ENCODE data around the gene FBXW10B.
"Not testable (repeated sequence)": the region's sequence is repeated elsewhere in the genome, so short reads cannot be mapped to it uniquely, and the experiment has no call there.

Gene FBXW10B

DNA sequence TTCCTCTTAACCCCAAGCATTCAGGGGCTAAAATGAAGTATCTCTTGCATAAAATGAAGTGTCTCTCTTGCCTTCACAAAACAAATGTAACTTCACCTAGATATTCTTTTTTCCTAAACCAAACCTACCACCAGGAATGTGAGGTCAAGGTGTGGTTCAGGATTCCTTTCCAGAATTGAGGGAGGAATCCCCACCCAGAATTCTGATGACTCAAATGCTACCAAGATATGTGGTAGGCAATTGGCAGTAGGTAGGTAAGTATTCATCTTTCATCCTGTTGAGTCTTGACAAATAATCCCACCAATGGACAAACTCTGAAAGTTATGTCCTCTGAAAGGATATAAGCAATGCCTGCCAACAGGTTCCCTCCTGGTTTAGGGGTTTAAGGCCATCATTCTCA, 38.4 kb upstream of the FBXW10B start:
- H3K4me3 ChIP-seq (ENCODE audit: low read depth, low read length) = no peak overlapping the region
- TF ChIP-seq, protein P1, sequence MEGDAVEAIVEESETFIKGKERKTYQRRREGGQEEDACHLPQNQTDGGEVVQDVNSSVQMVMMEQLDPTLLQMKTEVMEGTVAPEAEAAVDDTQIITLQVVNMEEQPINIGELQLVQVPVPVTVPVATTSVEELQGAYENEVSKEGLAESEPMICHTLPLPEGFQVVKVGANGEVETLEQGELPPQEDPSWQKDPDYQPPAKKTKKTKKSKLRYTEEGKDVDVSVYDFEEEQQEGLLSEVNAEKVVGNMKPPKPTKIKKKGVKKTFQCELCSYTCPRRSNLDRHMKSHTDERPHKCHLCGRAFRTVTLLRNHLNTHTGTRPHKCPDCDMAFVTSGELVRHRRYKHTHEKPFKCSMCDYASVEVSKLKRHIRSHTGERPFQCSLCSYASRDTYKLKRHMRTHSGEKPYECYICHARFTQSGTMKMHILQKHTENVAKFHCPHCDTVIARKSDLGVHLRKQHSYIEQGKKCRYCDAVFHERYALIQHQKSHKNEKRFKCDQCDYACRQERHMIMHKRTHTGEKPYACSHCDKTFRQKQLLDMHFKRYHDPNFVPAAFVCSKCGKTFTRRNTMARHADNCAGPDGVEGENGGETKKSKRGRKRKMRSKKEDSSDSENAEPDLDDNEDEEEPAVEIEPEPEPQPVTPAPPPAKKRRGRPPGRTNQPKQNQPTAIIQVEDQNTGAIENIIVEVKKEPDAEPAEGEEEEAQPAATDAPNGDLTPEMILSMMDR (IDR thresholded peaks at IDR 0.05; ENCODE audit: low read depth, low read length) = no peak

DNA sequence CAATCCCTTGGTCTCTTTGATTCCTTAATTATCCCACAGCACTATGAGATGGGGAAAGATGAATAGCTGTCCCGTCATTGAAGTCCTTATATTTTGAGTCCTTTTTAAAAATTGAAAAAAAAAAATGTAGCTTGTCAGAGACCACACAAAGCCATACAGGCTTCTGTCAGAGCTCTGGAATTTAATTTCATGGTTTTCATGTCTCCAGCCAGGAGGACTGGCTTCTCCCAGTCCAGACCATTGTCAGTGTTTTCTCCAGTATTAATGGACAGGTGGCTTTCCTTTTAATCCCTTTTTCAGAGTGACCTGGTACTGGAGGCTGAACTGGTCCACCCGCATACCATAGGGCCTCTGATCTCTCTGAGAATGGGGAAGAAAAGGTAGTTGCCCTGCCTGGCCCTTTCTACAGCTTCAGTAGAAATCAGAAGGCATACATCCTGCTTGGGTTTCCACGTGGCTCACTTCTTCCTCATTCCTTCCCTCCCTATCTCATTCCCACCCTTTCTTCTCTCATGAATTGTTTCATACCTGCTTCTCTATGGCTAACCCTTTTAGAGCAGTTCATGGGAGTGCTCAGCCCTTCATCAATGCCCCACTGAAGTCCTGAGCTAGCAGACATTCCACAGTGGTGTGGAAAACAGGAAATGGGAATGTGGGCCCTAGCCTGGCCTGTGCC, 35.5 kb upstream of the FBXW10B start:
- no peak overlapping the region for H3K4me3 ChIP-seq (ENCODE audit: low read depth, low read length)
- TF ChIP-seq, protein P1 (IDR thresholded peaks at IDR 0.05; ENCODE audit: low read depth, low read length) = no peak

DNA sequence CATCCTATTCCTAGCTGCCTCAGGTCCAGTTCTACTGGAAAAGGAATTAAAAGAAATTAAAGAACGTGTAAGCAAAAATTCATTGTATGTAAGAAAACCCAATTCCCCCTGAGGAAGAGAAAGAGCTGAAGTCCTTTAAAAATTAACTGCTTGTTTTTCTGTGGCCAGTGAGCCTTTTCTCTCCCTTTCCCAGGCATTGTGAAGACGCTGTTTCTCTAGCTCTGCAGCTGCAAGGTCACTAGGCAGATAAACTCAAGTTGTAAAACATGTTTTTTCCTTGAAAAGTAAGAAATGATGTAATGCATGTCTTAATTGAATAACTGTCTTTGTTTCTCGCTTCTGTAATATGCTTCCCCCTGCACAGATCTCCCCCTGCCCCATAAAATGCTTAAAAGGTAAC, 34.9 kb upstream of the FBXW10B start:
- H3K4me3 ChIP-seq (ENCODE audit: low read depth, low read length) = not testable (repeated sequence)

DNA sequence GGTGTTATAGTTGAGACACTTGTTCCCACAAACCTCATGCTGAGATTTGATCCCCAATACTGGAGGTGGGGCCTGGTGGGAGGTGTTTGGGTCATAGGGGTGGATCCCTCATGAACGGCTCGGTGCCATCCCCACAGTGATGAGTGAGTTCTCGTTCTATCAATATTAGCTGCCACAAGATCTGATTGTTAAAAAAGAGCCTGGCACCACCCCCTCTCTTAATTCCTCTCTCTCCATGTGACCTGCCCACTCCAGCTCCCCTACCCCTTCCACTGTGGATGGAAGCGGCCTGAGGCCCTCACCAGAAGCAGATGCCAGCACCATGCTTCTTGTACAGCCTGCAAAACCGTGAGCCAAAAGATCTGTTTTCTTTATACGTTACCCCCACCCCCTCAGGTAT, 33.5 kb upstream of the FBXW10B start:
- no peak overlapping the region for H3K4me3 ChIP-seq (ENCODE audit: low read depth, low read length)
- TF ChIP-seq, protein P1 (IDR thresholded peaks at IDR 0.05; ENCODE audit: low read depth, low read length) = no peak

DNA sequence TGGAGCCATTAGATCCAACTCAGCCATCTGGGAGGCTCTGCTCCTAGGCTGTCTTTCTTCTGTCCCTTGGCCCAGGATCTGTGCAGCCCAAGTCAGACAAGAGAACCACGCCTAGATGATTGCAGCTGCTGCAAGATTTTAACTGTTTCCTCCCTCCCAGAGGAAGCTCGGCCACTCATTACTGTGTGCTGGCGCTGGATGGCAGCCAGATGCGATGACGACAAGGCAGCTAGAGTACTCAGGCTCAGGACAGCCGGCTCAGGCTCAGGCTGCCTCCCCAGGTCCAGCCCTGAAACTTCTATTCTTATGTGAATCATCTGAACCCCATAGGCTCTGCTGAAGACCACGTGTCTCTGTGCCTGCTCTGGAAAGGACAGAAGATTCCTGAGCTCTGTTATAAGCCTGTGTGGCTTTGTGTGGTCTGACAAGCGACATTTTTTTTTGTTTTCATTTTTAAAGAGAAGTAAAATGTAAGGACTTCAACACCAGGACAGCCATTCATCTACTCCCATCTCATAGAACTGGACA, 32.1 kb upstream of the FBXW10B start:
- TF ChIP-seq, protein P1 (IDR thresholded peaks at IDR 0.05; ENCODE audit: low read depth, low read length) = no peak
- peak overlapping the region; percentile 94 for H3K4me3 ChIP-seq (ENCODE audit: low read depth, low read length)

DNA sequence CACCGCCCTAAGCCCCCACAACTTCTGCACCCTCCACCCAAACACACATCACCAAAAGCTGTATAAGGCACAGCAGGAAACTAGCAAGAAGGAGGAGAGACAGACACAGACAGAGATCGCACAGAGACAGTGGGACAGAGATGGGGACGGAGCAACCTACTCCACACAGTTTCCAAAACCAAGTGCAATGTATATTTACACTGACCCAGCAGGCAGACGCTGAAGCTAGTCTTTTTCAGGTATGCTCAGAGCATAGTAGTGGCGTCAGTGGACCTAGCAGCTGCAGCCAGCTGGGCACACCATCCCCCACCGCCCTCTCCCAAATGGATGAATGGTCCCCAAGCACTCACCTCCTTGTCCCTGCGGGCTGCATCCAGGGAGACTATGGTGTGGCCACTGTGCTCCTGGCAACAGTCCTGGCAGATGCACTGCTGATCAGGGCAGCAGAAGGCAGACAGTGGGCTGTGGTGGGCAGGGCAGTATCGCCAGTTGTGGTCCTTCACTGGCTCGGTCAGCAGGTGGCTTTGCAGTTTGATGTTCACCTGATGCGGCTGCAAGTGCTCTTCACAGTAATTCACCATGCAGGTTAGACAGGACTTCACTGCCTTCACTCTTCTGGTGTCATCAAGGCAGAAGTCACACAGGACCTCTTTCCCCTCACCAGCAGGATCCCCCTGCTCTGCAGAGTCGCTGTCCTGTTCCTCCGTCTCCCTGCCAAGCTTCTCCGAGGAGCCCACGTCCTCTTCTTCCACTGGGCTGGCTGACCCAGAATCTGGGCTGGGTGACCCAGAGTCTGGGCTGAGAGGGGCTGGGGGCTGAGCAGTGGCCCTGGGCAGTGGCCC, 31.5 kb upstream of the FBXW10B start:
- TF ChIP-seq, protein P1 (IDR thresholded peaks at IDR 0.05; ENCODE audit: low read depth, low read length) = no peak
- peak overlapping the region; percentile 94 for H3K4me3 ChIP-seq (ENCODE audit: low read depth, low read length)

DNA sequence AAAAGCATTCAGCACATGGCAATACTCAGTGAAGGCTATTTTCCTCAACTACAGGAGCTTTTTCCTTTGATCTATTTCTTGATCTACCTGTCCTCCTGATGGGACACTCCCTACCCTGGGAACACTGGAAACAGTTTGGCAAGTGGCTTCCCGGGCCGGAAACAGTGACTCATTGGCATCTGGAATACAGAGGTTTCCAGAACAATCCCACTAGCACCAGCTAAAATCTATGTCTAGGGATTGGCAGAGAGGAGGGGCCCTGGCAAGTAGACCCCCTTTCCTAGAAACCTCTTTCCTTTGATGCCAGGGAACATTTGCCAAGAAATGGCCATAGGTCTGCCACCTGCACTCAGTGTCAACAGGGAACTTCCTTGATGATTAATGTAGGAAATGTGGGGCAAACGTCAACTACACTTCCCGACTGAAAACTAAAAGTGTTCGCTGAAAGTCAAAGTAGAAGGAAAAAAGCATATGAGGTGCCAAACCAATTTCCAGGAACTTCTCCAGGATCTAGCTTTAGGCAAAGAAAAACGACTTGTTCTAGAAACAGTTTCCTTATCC, 30.4 kb upstream of the FBXW10B start:
- TF ChIP-seq, protein P1 (IDR thresholded peaks at IDR 0.05; ENCODE audit: low read depth, low read length) = no peak
- H3K4me3 ChIP-seq (ENCODE audit: low read depth, low read length) = peak overlapping the region; percentile 94
